ENCODE measurements around the gene ZNF324. TPM values are rescaled to one million over a fixed set of nuclear protein-coding genes. Genes with fewer than 3 reads are reported as not detected.
A peak's percentile ranks its signal among the peaks of the same experiment; 100 is the strongest.
"Not testable (repeated sequence)": the region's sequence is repeated elsewhere in the genome, so short reads cannot be mapped to it uniquely, and the experiment has no call there.

The ZNF324 gene
- total RNA-seq, result 6.7 TPM
- long read RNA-seq, transcript ZNF324-201 (4 exons, 3,000 nt), result major isoform, 30 of 55 reads
- long read RNA-seq, partial matches to known transcripts, result 24 of 55 reads
- long read RNA-seq, other reads (novel, unspliced or antisense), result 1 of 55 reads

- DNase-seq (ENCODE audit: low spot score), result peak; percentile 100
These were observed at the start of gene ZNF324 for GRCh38 chr19:58466760-58467589. TSS of gene ZNF324 (plus strand) at chr19:58467080. CDS start at chr19:58469186, 2,106 bp downstream.

GRCh38 chr19:58428617-58429016 lies 38.3 kb upstream of the ZNF324 start:
- DNase-seq (ENCODE audit: low spot score), result no peak

GRCh38 chr19:58429745-58430144 lies 37.1 kb upstream of the ZNF324 start:
- no peak for DNase-seq (ENCODE audit: low spot score)

- no peak for DNase-seq (ENCODE audit: low spot score)
These were observed 32.7 kb upstream of the ZNF324 start for GRCh38 chr19:58434217-58434616.

- peak; percentile 96 for DNase-seq (ENCODE audit: low spot score)
These were observed 27.0 kb upstream of the ZNF324 start, which contains the start of gene ZNF132 for GRCh38 chr19:58439576-58440554. TSS of gene ZNF132 (minus strand) at chr19:58440153. CDS start at chr19:58439821, 332 bp downstream.

- DNase-seq (ENCODE audit: low spot score), result no peak
These were observed 26.3 kb upstream of the ZNF324 start for GRCh38 chr19:58440556-58440955.

GRCh38 chr19:58442986-58443385 lies 23.9 kb upstream of the ZNF324 start:
- not testable (repeated sequence) for DNase-seq (ENCODE audit: low spot score)

GRCh38 chr19:58448860-58449259 lies 18.0 kb upstream of the ZNF324 start:
- not testable (repeated sequence) for DNase-seq (ENCODE audit: low spot score)

GRCh38 chr19:58449980-58450379 lies 16.9 kb upstream of the ZNF324 start:
- not testable (repeated sequence) for DNase-seq (ENCODE audit: low spot score)

GRCh38 chr19:58450856-58451357 lies 16.0 kb upstream of the ZNF324 start:
- DNase-seq (ENCODE audit: low spot score), result no peak

GRCh38 chr19:58451358-58452101 lies 15.3 kb upstream of the ZNF324 start, which contains the start of gene ZNF324B:
TSS of gene ZNF324B (plus strand) at chr19:58451622. CDS start at chr19:58453702, 2,080 bp downstream.
- peak; percentile 99 for DNase-seq (ENCODE audit: low spot score)

GRCh38 chr19:58453743-58454142 lies 13.1 kb upstream of the ZNF324 start:
- DNase-seq (ENCODE audit: low spot score), result no peak

- no peak for DNase-seq (ENCODE audit: low spot score)
These were observed 11.6 kb upstream of the ZNF324 start for GRCh38 chr19:58455306-58455705.

GRCh38 chr19:58456111-58456510 lies 10.8 kb upstream of the ZNF324 start:
- DNase-seq (ENCODE audit: low spot score), result no peak

GRCh38 chr19:58460039-58460438 lies 6.8 kb upstream of the ZNF324 start:
- DNase-seq (ENCODE audit: low spot score), result no peak

GRCh38 chr19:58466089-58466759 lies 656 bp upstream of the ZNF324 start:
- DNase-seq (ENCODE audit: low spot score), result no peak

GRCh38 chr19:58468216-58468839 lies 1.4 kb downstream of the ZNF324 start:
- no peak for DNase-seq (ENCODE audit: low spot score)

- no peak for DNase-seq (ENCODE audit: low spot score)
These were observed 2.5 kb downstream of the ZNF324 start for GRCh38 chr19:58469241-58470013.

Measured in mesenteric fat pad (tissue), 1 donor.